Measurements from ENCODE around the gene HSPA12B. TPM values are rescaled to one million over a fixed set of nuclear protein-coding genes. Genes with fewer than 3 reads are reported as not detected.

Gene HSPA12B
- total RNA-seq, 4 donors from 2014 or later, result 7.3 to 19.4 (median 13.1) TPM

- Histone ChIP-seq H3K4me3 (replicated peaks in 1 of 3) (no peak overlapping the region), H3K36me3 (peaks cover 20 to 40% of the 10 kb centered on the region in 2 donors), H3K9me3 (no peaks in the 10 kb centered on the region), H3K4me1 (peaks cover 14 to 35% of the 10 kb centered on the region in 2 donors), H3K27me3 (no peaks in the 10 kb centered on the region), H3K27ac (no peak overlapping the region)
- no peak for DNase-seq
- 89 to 97% methylated on average over 4 of the region's 4 CpGs for WGBS, 2 donors
- TF ChIP-seq CTCF (IDR thresholded peaks at IDR 0.05) (no peak), POLR2A (IDR thresholded peaks at IDR 0.05) (no peak)
- intact Hi-C loops (cut with DNase I), result no loop called here
These were observed 68.8 kb downstream of the HSPA12B start for GRCh38 chr20:3801299-3801698.

GRCh38 chr20:3801846-3802245 lies 69.4 kb downstream of the HSPA12B start:
- WGBS, 2 donors, result 94 to 100% methylated on average over 13 of the region's 13 CpGs
- no peaks in the 10 kb centered on the region for H3K9me3 ChIP-seq
- TF ChIP-seq POLR2A (IDR thresholded peaks at IDR 0.05) (no peak), CTCF (IDR thresholded peaks at IDR 0.05) (no peak)
- H3K4me3 ChIP-seq (replicated peaks in 1 of 3), result no peak overlapping the region
- DNase-seq, result no peak
- H3K27me3 ChIP-seq, result no peaks in the 10 kb centered on the region
- no peak overlapping the region for H3K27ac ChIP-seq
- intact Hi-C loops (cut with DNase I), result no loop called here
- peaks cover 15 to 34% of the 10 kb centered on the region in 2 donors for H3K4me1 ChIP-seq
- H3K36me3 ChIP-seq, result peaks cover 20 to 40% of the 10 kb centered on the region in 2 donors

Other genes starting within 250 kb of the HSPA12B start
- 1 to 10 TPM in 2 of 4 donors, under 1 TPM in 1, not detected in 1; 0.81 to 3.0 (median 3.0) TPM for gene GFRA4, start 69.3 kb upstream of the HSPA12B start, total RNA-seq
- 10 to 100 TPM in 2 of 4 donors, 1 to 10 TPM in 2; 9.1 to 24.5 (median 12.6) TPM for gene ADAM33, start 50.7 kb upstream of the HSPA12B start, total RNA-seq
- 1 to 10 TPM; 2.6 to 9.1 (median 5.0) TPM for gene SIGLEC1, start 20.1 kb upstream of the HSPA12B start, total RNA-seq
- gene ADISSP, start 35.1 kb downstream of the HSPA12B start, total RNA-seq, result 10 to 100 TPM; 11.6 to 17.0 (median 16.3) TPM
- gene SPEF1, start 48.8 kb downstream of the HSPA12B start, total RNA-seq, result 1 to 10 TPM in 3 of 4 donors, under 1 TPM in 1; 0.13 to 2.5 (median 2.0) TPM
- 10 to 100 TPM; 64.8 to 94.9 (median 80.8) TPM for gene CENPB, start 54.1 kb downstream of the HSPA12B start, total RNA-seq
- gene CDC25B, start 63.6 kb downstream of the HSPA12B start, total RNA-seq, result 10 to 100 TPM; 23.7 to 43.9 (median 27.8) TPM
- 10 to 100 TPM; 16.0 to 46.3 (median 35.0) TPM for gene AP5S1, start 87.9 kb downstream of the HSPA12B start, total RNA-seq
- 10 to 100 TPM; 30.4 to 52.3 (median 39.0) TPM for gene MAVS, start 114.1 kb downstream of the HSPA12B start, total RNA-seq
- gene PANK2, start 156.7 kb downstream of the HSPA12B start, total RNA-seq, result 10 to 100 TPM; 52.3 to 63.4 (median 61.4) TPM

All from thyroid gland (tissue), 4 donors.